UCSD-AML1 (cell line): ENCODE measurements around the gene NOD2.
A peak's percentile ranks its signal among the peaks of the same experiment; 100 is the strongest.

Source experiments
- DNase-seq: peaks from one replicate; lab custom pipeline; 2025; ENCODE audit not compliant: unreplicated experiment; lab: John Stamatoyannopoulos, UW

Gene NOD2

GRCh38 chr16:50712956-50713355 lies 19.6 kb downstream of the NOD2 start:
- no peak for DNase-seq

GRCh38 chr16:50717091-50717490 lies 23.7 kb downstream of the NOD2 start:
- no peak for DNase-seq

GRCh38 chr16:50717494-50717893 lies 24.1 kb downstream of the NOD2 start:
- DNase-seq = no peak

GRCh38 chr16:50718061-50718760 lies 24.8 kb downstream of the NOD2 start:
- DNase-seq = no peak

- DNase-seq = no peak
These were observed 25.5 kb downstream of the NOD2 start for GRCh38 chr16:50718761-50719400.

GRCh38 chr16:50719401-50720337 lies 26.3 kb downstream of the NOD2 start:
- DNase-seq = peak; percentile 60

GRCh38 chr16:50721549-50722404 lies 28.4 kb downstream of the NOD2 start:
- DNase-seq = no peak

- no peak for DNase-seq
These were observed 29.0 kb downstream of the NOD2 start for GRCh38 chr16:50722405-50722737.

GRCh38 chr16:50722960-50723359 lies 29.6 kb downstream of the NOD2 start:
- DNase-seq = no peak

- no peak for DNase-seq
These were observed 30.9 kb downstream of the NOD2 start for GRCh38 chr16:50724306-50724705.

- no peak for DNase-seq
These were observed 38.0 kb downstream of the NOD2 start for GRCh38 chr16:50731130-50731988.

GRCh38 chr16:50731989-50732832 lies 38.8 kb downstream of the NOD2 start:
- DNase-seq = no peak

- DNase-seq = no peak
These were observed 40.1 kb downstream of the NOD2 start for GRCh38 chr16:50733468-50733867.

GRCh38 chr16:50735629-50736122 lies 42.3 kb downstream of the NOD2 start:
- DNase-seq = no peak

GRCh38 chr16:50736448-50736847 lies 43.0 kb downstream of the NOD2 start:
- DNase-seq = no peak

- DNase-seq = no peak
These were observed 44.1 kb downstream of the NOD2 start for GRCh38 chr16:50737420-50737959.

GRCh38 chr16:50739031-50739430 lies 45.6 kb downstream of the NOD2 start:
- DNase-seq = no peak

GRCh38 chr16:50740736-50741135 lies 47.3 kb downstream of the NOD2 start:
- no peak for DNase-seq
